Tibial artery (tissue), 4 donors: ENCODE results near the gene ALDH3A2.
"Not testable (repeated sequence)": the region's sequence is repeated elsewhere in the genome, so short reads cannot be mapped to it uniquely, and the experiment has no call there.

ENCODE experiments used
- DNase-seq, 2 donors: peaks; one replicate each; pipeline ENCODE4 v3.0.0-alpha.2; 2019
- H3K27ac ChIP-seq, 2 donors: fragments of 200-600 bp; sonication (generic) in 1 of 2; 1 replicate in 1 of 2; 2 replicates in 1 of 2; pipeline ENCODE4 v1.5.1; 2018 to 2019; ENCODE audit warnings: mild to moderate bottlenecking in 1 of 2
- H3K27me3 ChIP-seq, 2 donors: fragments of 200-600 bp; sonication (generic) in 1 of 2; one replicate each; pipeline versions ENCODE4 v1.5.1 to v1.6.0; 2016 to 2019
- H3K36me3 ChIP-seq, 3 donors: fragments of 200-600 bp; sonication (generic) in 2 of 3; one replicate each; pipeline ENCODE4 v1.5.1; 2016 to 2019; ENCODE audit warnings: mild to moderate bottlenecking in 2 of 3
- H3K4me1 ChIP-seq, 4 donors: fragments of 200-600 bp; sonication (generic) in 2 of 4; 1 replicate in 3 of 4; 2 replicates in 1 of 4; pipeline ENCODE4 v1.5.1; 2016 to 2019
- H3K4me3 ChIP-seq, 2 donors: fragments of 200-600 bp; sonication (generic) in 1 of 2; 1 replicate in 1 of 2; 2 replicates in 1 of 2; pipeline ENCODE4 v1.5.1; 2018 to 2019; ENCODE audit warnings: mild to moderate bottlenecking in 2 of 2
- H3K9me3 ChIP-seq, 3 donors: fragments of 200-600 bp; sonication (generic) in 1 of 3; one replicate each; pipeline ENCODE4 v1.5.1; 2016 to 2019
- CTCF ChIP-seq, 2 experiments: fragments of 200-600 bp in 1 of 2; fragments of 450-650 bp in 1 of 2; IDR thresholded peaks; one replicate each; pipeline ENCODE4 v1.5.1; 2017 to 2019; ENCODE audit warnings: antibody characterized with exemption in 2 of 2, mild to moderate bottlenecking in 1 of 2, moderate library complexity in 1 of 2
- intact Hi-C: fragments of 100-400 bp; cut with DNase I; formaldehyde crosslinking; loops from one replicate; pipeline ENCODE4 v1.15.0; 2023; ENCODE audit warnings: low total_unique reads

ALDH3A2 gene

GRCh38 chr17:19673623-19674022 lies 25.1 kb downstream of the ALDH3A2 start:
- H3K27ac ChIP-seq = no peak overlapping the region
- no peaks in the 10 kb centered on the region for H3K9me3 ChIP-seq
- peaks cover 0 to 5% (median 0%) of the 10 kb centered on the region in 4 donors for H3K4me1 ChIP-seq
- TF ChIP-seq CTCF (IDR thresholded peaks at IDR 0.05) = no peak
- no peak overlapping the region for H3K4me3 ChIP-seq
- no peaks in the 10 kb centered on the region for H3K27me3 ChIP-seq
- H3K36me3 ChIP-seq = peaks cover 63 to 83% (median 67%) of the 10 kb centered on the region in 3 donors
- intact Hi-C loops = no loop called here
- DNase-seq = no peak

- Histone ChIP-seq H3K9me3 (no peaks in the 10 kb centered on the region), H3K36me3 (peaks cover 42 to 76% (median 58%) of the 10 kb centered on the region in 3 donors), H3K27me3 (no peaks in the 10 kb centered on the region), H3K4me3 (no peak overlapping the region), H3K27ac (no peak overlapping the region), H3K4me1 (peaks cover 0 to 3% (median 0%) of the 10 kb centered on the region in 4 donors)
- DNase-seq = no peak
- no peak for TF ChIP-seq CTCF (IDR thresholded peaks at IDR 0.05)
- intact Hi-C loops = no loop called here
Observed at GRCh38 chr17:19676896-19677295, 28.3 kb downstream of the ALDH3A2 start.

- Histone ChIP-seq H3K4me1 (no peaks in the 10 kb centered on the region), H3K27me3 (no peaks in the 10 kb centered on the region), H3K27ac (no peak overlapping the region), H3K36me3 (peaks cover 34 to 67% (median 50%) of the 10 kb centered on the region in 3 donors), H3K4me3 (no peak overlapping the region), H3K9me3 (no peaks in the 10 kb centered on the region)
- intact Hi-C loops = no loop called here
- DNase-seq = no peak
- TF ChIP-seq CTCF (IDR thresholded peaks at IDR 0.05) = no peak
Observed at GRCh38 chr17:19677736-19678379, 29.3 kb downstream of the ALDH3A2 start.

- H3K4me1 ChIP-seq = no peaks in the 10 kb centered on the region
- no peaks in the 10 kb centered on the region for H3K27me3 ChIP-seq
- H3K36me3 ChIP-seq = peaks cover 34 to 58% (median 41%) of the 10 kb centered on the region in 3 donors
- intact Hi-C loops = no loop called here
- H3K27ac ChIP-seq = no peak overlapping the region
- no peak for TF ChIP-seq CTCF (IDR thresholded peaks at IDR 0.05)
- no peaks in the 10 kb centered on the region for H3K9me3 ChIP-seq
- no peak overlapping the region for H3K4me3 ChIP-seq
- no peak for DNase-seq
Observed at GRCh38 chr17:19678581-19679453, 30.3 kb downstream of the ALDH3A2 start.

- intact Hi-C loops = no loop called here
- no peaks in the 10 kb centered on the region for H3K9me3 ChIP-seq
- no peak overlapping the region for H3K4me3 ChIP-seq
- H3K4me1 ChIP-seq = no peaks in the 10 kb centered on the region
- no peak overlapping the region for H3K27ac ChIP-seq
- no peak for TF ChIP-seq CTCF (IDR thresholded peaks at IDR 0.05)
- no peak for DNase-seq
- no peaks in the 10 kb centered on the region for H3K27me3 ChIP-seq
- peaks cover 5 to 19% (median 16%) of the 10 kb centered on the region in 3 donors for H3K36me3 ChIP-seq
Observed at GRCh38 chr17:19683117-19683516, 34.6 kb downstream of the ALDH3A2 start.

- H3K9me3 ChIP-seq, DNase-seq, H3K36me3 ChIP-seq, intact Hi-C loops, H3K27ac ChIP-seq, H3K27me3 ChIP-seq, H3K4me3 ChIP-seq, H3K4me1 ChIP-seq: not testable (repeated sequence)
Observed at GRCh38 chr17:19684909-19685580, 36.5 kb downstream of the ALDH3A2 start.
